Measurements from ENCODE around the gene KLK3.

Gene KLK3

DNA sequence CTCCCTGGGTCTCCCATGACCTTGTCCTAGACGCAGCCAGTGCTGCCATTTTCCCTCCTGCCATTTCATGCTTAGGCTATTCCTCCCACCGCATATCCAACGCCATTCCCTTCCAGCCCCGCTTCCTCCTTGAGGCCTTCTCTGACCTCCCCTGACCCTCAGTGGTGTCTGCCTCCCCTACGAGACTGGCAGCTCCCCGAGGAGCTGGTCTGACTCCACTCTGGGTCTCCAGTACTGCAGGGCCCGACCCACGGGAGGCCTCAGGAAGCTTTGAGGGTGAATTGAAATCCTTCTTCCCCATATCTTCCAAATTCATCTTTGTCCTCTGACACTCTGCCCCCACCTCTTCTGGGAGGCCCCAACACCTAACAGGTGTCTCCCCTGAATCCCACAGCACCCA, 22.0 kb upstream of the KLK3 start:
- DNase-seq = no peak

DNA sequence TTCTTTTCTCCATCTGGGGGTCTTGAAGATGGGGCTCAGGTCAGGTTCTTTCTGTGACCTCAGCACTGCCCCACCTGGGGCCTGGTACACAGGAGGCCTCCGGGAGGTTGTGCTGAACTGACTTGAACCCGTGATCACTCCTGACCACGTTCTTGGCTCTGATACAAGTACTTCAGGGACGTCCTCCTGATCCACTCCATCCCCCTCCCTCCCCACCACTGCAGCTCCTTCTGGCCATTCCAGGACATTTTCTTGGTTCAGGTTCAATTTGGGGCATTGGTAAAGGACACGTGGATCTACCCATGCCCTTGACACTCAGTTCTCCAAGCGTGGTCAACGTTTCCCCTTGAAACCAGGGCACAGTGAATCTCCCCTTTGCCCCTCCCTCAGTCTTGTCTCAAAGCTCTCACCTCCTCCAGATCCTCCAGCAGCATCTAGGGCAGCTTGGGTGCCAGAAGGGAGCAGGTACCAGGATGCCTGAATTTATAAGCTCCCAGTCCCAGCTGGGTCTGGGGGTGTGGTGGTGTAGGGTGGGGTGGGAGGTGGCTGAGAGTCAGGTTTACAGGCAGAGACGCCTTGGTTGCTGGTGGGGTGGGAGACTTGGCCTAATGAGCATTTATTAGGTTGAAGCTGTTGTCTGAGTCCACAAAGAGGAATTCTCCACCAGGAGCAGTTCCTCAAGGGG, 21.5 kb upstream of the KLK3 start, which contains the start of gene KLK15:
KLK15 (minus strand) TSS at position 458 of the 685 bp plus-strand sequence. CDS start 2,082 bp downstream, outside the sequence.
- no peak for DNase-seq

DNA sequence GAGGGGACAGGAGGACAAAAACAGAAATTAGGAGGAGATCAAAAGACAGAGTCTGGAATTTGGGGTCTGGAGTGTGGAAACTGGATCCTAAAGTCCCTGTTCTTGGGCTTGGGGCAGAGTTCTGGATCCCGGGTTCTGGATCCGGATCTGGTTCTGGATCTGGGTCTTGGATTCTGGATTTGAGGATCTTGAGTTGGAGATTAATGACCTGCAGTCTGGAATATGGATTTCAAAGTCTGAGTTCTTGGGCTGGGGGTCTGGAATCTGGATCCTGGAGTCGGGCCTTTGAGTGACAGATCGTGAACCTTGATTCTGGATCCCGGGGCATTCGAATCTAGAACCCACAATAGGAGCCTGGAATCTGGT, 20.9 kb upstream of the KLK3 start:
- no peak for DNase-seq

DNA sequence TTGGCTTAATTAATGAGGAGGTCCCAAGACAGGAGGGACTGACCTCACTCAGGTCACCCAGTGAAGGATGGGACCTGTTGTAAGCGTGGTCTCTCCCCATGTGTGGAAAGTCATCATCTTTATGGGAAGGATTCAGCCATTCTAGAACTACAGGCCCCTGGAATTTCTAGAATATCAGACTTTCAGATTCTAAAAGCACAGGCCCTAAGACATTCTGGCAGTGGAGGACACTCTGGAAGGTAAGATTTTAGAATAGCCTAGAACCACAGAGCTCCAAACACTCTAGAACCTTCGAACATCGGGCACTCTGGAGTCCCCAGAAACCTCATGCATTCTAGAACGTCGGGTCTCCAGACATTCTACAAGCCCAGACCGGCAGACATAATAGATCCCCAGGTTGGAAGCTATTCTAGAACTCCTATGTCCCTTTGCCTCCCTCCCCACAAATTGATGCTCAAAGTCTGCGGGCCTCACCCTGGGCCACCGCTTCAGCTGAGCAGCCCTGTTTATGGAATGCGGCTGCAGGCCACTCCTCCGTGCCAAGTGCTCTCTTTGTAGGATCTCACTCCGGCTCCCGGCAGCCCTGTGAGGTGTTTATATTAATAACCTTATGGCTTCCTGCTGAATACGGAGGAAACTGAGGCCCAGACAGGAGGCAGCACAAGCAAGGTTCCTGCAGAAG, 19.5 kb upstream of the KLK3 start:
- peak; percentile 3 for DNase-seq

DNA sequence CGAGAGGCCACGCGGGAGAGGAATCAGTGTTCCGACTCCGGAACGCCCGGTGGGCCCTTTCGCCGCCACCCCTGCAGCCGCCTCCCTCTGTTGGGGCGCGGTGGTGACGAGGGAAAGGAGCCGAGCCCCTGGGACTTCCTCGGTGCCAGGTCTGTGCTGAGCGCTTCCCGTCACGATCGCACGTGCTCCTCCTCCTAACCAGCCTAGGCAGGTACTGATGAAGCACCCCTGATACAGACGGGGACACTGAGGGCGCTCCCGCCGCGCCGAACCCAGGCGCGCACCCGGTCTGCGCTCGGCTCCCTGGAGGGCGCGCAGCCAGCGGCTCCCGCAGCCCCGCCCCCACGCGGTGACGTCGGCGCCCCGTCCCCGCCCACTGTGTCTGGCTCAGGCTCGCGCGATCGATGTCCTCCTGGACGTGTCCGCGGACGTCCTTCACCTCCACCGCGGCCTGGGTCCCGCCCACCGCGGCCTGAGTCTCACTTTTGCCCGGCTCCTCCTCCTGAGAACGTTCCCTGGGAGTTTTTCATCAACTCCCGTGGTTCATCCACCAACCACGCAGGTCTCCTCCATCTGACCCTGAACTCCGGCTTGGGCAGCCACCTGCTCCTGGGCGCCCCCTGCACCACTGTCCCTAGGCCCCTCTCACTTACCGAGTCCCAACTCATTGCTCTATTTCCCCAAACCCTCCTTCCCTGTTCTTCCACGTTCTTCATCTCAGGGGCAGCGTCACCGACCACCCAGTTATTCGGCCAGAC, 18.8 kb upstream of the KLK3 start:
- DNase-seq = peak; percentile 43

DNA sequence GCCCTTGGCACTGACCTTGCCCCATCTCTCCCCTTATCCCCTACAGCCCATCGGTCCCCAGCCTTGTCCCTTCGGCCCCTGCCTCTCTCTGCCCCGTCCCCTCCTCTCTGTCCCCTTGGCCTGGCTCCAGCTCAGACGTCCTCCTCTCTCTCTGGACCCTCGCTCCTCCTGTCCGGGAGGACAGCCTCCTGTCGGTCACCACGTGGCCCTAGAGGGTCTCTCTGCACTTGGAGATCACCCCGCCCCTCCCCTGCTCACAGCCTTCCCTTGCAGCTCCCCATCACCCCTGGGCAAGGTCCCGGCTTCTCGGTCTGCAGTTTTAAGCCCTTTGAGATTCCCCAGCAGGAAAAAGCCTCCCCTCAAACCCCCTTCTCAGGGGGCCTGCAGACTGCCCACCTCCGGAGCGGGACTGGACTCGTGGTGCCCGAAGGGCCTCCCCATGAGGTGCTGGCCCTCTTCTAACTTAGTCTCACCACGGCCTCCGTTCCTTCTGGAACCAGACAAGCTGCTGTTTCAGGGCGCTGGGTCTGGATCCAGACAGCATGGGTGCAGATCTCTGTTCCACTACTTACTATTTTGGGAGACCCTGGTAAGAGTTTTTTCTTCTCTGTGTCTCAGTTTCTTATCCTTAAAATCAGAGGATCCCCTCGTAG, 18.0 kb upstream of the KLK3 start:
- no peak for DNase-seq

DNA sequence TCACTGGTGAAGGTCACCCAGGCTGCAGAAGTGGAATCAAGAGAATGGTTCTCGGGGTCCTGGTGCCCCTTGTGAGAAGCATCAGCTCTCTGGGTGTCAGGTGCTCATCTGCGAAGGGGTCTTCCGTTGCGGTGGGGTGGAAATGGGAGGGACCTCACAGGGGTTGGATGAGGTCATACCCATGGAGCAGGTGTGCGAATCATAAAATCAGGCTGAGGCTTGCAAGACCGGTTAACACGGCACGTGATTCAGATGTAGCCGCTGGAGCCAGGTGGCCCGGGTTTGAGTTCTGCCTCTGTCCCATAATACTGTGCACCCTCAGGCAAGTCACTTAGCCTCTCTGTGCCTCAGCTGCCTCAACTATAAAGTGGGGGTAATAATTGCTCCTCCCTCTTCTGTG, 17.4 kb upstream of the KLK3 start:
- DNase-seq = no peak

DNA sequence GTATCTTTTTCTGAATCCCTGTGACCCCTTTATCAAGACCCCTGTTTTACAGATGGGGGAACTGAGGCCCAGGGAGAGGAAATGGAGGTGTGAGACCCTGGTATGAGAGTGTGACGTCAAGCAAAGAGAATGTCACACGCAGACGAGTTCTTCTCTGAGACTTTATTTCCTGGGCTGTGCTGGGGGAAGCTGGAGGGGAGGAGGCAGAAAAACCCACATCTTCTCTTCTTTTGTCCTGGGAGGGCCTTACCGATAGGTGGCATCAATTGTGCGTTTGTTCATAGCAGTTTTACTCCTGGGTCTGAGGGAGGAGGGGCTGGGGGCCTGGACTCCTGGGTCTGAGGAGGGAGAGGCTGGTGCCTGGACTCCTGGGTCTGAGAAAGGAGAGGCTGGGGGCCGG, 16.5 kb upstream of the KLK3 start:
- no peak for DNase-seq

DNA sequence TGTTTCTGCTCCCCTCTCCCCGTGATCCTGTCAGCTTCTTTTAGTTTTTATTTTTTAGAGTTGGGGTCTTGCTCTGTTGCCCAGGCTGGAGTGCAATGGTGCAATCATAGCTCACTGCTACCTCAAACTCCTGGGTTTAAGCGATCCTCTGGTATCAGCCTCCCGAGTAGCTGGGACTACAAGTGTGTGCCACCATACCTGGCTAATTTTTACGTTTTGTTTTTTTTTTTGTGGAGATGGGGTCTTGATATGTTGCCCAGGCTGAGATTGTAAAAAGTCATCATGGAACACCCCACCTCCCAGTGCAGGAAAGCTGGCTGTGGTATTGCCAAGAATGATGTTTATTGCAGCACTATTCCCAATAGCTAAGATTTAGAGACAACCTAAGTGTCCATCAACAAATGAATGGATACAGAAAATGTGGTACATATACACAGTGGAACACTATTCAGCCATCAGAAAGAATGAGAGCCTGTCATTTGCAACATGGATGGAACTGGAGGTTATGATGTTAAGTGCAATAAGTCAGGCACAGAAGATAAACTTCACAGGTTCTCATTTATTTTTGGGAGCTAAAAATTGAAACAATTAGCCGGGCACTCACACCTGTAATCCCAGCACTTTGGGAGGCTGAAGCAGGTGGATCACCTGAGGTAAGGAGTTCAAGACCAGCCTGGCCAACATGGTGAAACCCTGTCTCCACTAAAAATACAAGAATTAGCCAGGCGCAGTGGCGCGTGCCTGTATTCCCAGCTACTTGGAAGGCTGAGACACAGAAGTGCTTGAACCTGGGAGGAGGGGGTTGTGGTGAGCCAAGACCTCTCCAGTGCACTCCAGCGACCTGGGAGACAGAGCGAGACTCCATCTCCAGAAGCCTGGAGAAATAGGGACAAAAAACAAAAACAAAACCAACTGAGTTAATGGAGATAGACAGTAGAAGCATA, 14.7 kb upstream of the KLK3 start:
- no peak for DNase-seq

DNA sequence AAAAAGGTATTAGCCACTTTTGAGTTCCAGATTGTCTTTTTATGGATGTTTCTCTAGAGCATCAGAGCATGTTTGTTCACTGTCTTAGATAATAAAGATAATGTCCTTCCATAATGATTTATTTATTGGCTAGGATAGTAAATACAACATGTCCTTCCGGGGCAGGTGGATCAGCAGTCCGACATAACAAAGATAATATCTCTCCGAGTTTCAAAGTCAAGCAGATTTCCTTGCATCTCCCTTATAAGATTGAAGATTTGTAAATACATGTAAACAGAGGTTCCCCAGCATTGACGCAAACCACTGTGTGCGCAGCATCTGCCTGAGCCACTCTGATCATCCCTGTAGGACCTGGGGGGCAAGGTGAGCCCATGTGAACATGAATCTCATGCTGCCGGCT, 12.6 kb upstream of the KLK3 start:
- DNase-seq = no peak

DNA sequence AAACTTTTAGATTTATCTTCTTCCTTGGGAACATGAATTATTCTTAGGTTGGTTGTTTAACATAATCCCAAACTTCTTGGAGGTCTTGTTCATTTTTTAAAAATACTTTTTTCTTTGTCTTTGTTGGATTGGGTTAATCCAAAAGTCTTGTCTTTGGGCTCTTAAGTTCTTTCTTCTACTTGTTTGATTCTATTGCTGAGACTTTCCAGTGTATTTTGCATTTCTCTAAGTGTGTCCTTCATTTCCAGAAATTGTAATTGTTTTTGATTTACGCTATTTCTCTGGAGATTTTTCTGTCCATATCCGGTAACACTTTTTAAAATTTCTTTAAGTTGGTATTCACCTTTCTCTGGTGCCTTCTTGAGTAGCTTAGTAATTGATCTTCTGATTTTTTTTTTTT, 11.5 kb upstream of the KLK3 start:
- no peak for DNase-seq

DNA sequence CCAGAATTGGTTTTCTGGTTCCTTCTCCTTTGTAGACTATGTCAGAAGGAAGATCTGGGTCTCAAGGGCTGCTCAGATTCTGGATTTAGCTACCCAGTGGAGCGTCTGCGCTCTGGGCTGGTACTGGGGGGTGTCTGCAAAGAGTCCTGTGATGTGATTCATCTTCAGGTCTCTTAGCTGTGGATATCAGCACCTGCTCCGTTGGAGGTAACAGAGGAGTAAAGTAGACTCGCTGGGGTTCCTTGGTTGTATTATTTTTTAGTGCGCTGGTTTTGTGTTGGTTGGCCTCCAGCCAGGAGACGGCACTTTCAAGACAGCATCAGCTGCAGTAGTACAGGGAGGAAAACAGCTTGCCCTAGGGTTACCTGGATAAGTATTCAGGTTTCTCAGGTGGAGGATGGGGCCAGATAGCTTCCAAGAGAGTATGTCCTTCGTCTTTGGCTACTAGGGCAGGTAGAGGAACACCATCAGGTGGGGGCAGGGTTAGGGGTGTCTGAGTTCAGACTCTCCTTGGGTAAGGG, 11.0 kb upstream of the KLK3 start:
- DNase-seq = no peak

DNA sequence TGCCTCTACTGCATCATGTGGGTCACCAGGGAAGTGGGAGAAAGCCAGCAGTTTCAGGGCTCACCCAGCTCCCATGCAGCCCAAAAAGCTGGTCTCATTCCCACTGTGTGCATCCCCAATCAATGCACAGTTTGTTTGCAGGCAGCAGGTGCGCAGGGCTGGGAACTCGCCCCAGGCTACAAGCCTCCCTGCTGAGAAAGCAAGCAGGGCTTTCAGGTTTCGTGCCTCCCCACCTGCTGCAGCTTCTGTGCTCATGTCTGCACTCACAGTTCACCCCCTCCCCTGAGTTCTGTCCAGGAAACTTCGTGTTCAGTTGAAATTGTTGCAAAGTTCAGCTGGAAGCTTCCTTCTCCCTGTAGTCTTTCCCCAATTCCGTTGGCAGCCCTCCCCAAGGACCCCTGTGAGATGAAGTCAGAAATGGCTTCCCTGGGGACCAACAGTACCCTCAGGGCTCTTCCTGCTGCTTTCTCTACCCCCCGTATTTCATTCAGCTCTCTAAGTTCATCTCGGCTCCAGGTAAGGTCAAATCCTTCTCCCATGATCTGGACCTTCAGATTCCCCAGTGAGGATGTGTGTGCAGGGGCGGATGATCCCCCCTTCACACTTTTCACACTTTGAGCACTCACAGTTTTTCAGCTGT, 10.3 kb upstream of the KLK3 start:
- no peak for DNase-seq

DNA sequence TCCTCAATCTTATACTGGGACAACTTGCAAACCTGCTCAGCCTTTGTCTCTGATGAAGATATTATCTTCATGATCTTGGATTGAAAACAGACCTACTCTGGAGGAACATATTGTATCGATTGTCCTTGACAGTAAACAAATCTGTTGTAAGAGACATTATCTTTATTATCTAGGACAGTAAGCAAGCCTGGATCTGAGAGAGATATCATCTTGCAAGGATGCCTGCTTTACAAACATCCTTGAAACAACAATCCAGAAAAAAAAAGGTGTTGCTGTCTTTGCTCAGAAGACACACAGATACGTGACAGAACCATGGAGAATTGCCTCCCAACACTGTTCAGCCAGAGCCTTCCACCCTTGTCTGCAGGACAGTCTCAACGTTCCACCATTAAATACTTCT, 4.0 kb upstream of the KLK3 start:
- DNase-seq = no peak

DNA sequence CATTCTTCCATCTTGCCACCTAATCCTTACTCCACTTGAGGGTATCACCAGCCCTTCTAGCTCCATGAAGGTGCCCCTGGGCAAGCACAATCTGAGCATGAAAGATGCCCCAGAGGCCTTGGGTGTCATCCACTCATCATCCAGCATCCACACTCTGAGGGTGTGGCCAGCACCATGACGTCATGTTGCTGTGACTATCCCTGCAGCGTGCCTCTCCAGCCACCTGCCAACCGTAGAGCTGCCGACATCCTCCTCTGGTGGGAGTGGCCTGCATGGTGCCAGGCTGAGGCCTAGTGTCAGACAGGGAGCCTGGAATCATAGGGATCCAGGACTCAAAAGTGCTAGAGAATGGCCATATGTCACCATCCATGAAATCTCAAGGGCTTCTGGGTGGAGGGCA, 3.1 kb upstream of the KLK3 start:
- DNase-seq = no peak

DNA sequence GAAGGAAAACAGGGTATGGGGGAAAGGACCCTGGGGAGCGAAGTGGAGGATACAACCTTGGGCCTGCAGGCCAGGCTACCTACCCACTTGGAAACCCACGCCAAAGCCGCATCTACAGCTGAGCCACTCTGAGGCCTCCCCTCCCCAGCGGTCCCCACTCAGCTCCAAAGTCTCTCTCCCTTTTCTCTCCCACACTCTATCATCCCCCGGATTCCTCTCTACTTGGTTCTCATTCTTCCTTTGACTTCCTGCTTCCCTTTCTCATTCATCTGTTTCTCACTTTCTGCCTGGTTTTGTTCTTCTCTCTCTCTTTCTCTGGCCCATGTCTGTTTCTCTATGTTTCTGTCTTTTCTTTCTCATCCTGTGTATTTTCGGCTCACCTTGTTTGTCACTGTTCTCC, 2.7 kb downstream of the KLK3 start:
- DNase-seq = no peak

DNA sequence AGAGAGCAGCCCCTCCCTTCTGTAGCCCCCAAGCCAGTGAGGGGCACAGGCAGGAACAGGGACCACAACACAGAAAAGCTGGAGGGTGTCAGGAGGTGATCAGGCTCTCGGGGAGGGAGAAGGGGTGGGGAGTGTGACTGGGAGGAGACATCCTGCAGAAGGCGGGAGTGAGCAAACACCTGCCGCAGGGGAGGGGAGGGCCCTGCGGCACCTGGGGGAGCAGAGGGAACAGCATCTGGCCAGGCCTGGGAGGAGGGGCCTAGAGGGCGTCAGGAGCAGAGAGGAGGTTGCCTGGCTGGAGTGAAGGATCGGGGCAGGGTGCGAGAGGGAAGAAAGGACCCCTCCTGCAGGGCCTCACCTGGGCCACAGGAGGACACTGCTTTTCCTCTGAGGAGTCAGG, 4.2 kb downstream of the KLK3 start:
- DNase-seq = peak; percentile 24

DNA sequence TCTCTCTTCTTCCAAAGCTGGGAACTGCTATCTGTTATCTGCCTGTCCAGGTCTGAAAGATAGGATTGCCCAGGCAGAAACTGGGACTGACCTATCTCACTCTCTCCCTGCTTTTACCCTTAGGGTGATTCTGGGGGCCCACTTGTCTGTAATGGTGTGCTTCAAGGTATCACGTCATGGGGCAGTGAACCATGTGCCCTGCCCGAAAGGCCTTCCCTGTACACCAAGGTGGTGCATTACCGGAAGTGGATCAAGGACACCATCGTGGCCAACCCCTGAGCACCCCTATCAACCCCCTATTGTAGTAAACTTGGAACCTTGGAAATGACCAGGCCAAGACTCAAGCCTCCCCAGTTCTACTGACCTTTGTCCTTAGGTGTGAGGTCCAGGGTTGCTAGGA, 5.1 kb downstream of the KLK3 start:
- DNase-seq = no peak

DNA sequence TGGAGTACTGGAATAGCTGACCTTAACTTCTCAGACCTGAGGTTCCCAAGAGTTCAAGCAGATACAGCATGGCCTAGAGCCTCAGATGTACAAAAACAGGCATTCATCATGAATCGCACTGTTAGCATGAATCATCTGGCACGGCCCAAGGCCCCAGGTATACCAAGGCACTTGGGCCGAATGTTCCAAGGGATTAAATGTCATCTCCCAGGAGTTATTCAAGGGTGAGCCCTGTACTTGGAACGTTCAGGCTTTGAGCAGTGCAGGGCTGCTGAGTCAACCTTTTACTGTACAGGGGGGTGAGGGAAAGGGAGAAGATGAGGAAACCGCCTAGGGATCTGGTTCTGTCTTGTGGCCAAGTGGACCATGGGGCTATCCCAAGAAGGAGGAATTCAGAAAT, 6.3 kb downstream of the KLK3 start:
- DNase-seq = no peak

DNA sequence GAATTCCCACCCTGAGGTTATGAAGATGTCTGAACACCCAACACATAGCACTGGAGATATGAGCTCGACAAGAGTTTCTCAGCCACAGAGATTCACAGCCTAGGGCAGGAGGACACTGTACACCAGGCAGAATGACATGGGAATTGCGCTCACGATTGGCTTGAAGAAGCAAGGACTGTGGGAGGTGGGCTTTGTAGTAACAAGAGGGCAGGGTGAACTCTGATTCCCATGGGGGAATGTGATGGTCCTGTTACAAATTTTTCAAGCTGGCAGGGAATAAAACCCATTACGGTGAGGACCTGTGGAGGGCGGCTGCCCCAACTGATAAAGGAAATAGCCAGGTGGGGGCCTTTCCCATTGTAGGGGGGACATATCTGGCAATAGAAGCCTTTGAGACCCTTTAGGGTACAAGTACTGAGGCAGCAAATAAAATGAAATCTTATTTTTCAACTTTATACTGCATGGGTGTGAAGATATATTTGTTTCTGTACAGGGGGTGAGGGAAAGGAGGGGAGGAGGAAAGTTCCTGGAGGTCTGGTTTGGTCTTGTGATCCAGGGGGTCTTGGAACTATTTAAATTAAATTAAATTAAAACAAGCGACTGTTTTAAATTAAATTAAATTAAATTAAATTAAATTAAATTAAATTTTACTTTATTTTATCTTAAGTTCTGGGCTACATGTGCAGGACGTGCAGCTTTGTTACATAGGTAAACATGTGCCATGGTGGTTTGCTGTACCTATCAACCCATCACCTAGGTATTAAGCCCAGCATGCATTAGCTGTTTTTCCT, 7.0 kb downstream of the KLK3 start:
- DNase-seq = no peak

DNA sequence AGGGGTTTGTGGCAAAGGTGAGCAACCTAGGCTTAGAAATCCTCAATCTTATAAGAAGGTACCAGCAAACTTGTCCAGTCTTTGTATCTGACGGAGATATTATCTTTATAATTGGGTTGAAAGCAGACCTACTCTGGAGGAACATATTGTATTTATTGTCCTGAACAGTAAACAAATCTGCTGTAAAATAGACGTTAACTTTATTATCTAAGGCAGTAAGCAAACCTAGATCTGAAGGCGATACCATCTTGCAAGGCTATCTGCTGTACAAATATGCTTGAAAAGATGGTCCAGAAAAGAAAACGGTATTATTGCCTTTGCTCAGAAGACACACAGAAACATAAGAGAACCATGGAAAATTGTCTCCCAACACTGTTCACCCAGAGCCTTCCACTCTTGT, 14.8 kb downstream of the KLK3 start:
- no peak for DNase-seq
